Liver (tissue), 9 donors: Measurements from ENCODE around the gene FILIP1. TPM values are rescaled to one million over a fixed set of nuclear protein-coding genes. Genes with fewer than 3 reads are reported as not detected.

Experiments used
- DNase-seq: peaks from one replicate; pipeline ENCODE4 v3.0.0-alpha.2; 2017; ENCODE audit warnings: low spot score
- H3K27ac ChIP-seq, 2 donors: one replicate each; pipeline ENCODE4 v1.7.0; 2013; ENCODE audit warnings: inconsistent platforms in 2 of 2, low read length in 2 of 2, control low read depth in 1 of 2, low read depth in 1 of 2, mild to moderate bottlenecking in 1 of 2
- H3K27me3 ChIP-seq, 4 donors: one replicate each; pipeline versions ENCODE4 v1.6.1 to v1.7.0; 2013; ENCODE audit warnings: low read length in 3 of 4, inconsistent platforms in 1 of 4, mild to moderate bottlenecking in 1 of 4, moderate library complexity in 1 of 4; ENCODE audit not compliant: control insufficient read depth in 4 of 4, insufficient read depth in 4 of 4
- H3K36me3 ChIP-seq, 4 donors: one replicate each; pipeline versions ENCODE4 v1.6.1 to v1.7.0; 2013; ENCODE audit warnings: low read length in 3 of 4, mild to moderate bottlenecking in 3 of 4, low read depth in 1 of 4, moderate library complexity in 1 of 4; ENCODE audit not compliant: control insufficient read depth in 4 of 4, insufficient read depth in 3 of 4
- H3K4me1 ChIP-seq, 4 donors: one replicate each; pipeline versions ENCODE4 v1.6.1 to v1.7.0; 2013; ENCODE audit warnings: low read length in 3 of 4, mild to moderate bottlenecking in 3 of 4, moderate library complexity in 1 of 4; ENCODE audit not compliant: control insufficient read depth in 4 of 4, insufficient read depth in 4 of 4
- H3K4me3 ChIP-seq, 3 donors: one replicate each; pipeline versions ENCODE4 v1.6.1 to v1.7.0; 2013; ENCODE audit warnings: low read length in 3 of 3, control low read depth in 1 of 3, low read depth in 1 of 3, mild to moderate bottlenecking in 1 of 3
- H3K9ac ChIP-seq, 2 donors: one replicate each; pipeline ENCODE4 v1.7.0; 2013; ENCODE audit warnings: low read length in 2 of 2, mild to moderate bottlenecking in 2 of 2, moderate library complexity in 2 of 2, control low read depth in 1 of 2, low read depth in 1 of 2
- H3K9me3 ChIP-seq, 4 donors: one replicate each; pipeline versions ENCODE4 v1.6.1 to v1.7.0; 2013; ENCODE audit warnings: low read length in 3 of 4; ENCODE audit not compliant: control insufficient read depth in 4 of 4
- CTCF ChIP-seq: fragments of 150-350 bp; IDR thresholded peaks from 2 replicates; pipeline ENCODE4 v1.5.1; 2017; ENCODE audit warnings: improper control_type of control experiment, low read depth, low read length; ENCODE audit not compliant: missing input control
- EGR1 ChIP-seq, 2 donors: IDR thresholded peaks; 2 replicates each; pipeline ENCODE4 v1.6.1; 2016 to 2018; ENCODE audit warnings: antibody characterized with exemption in 2 of 2, low read depth in 2 of 2
- FOXA1 ChIP-seq: IDR thresholded peaks from 2 replicates; pipeline ENCODE4 v1.6.1; 2016; ENCODE audit warnings: antibody characterized with exemption
- FOXA2 ChIP-seq: IDR thresholded peaks from 2 replicates; pipeline ENCODE4 v1.6.1; 2016; ENCODE audit warnings: antibody characterized with exemption
- GABPA ChIP-seq, 2 donors: IDR thresholded peaks in 1 of 2; conservative IDR thresholded peaks in 1 of 2; 2 replicates each; pipeline ENCODE4 v1.6.1; 2016; ENCODE audit warnings: antibody characterized with exemption in 2 of 2, mild to moderate bottlenecking in 1 of 2, moderate library complexity in 1 of 2
- HNF4A ChIP-seq, 2 donors: conservative IDR thresholded peaks; 2 replicates each; pipeline ENCODE4 v1.6.1; 2016; ENCODE audit warnings: antibody characterized with exemption in 2 of 2, mild to moderate bottlenecking in 2 of 2
- HNF4G ChIP-seq: IDR thresholded peaks from 2 replicates; pipeline ENCODE4 v1.6.1; 2016; ENCODE audit warnings: antibody characterized with exemption
- JUND ChIP-seq, 2 donors: IDR thresholded peaks; 2 replicates each; pipeline ENCODE4 v1.6.1; 2016; ENCODE audit warnings: antibody characterized with exemption in 2 of 2
- MAX ChIP-seq: IDR thresholded peaks from 2 replicates; pipeline ENCODE4 v1.6.1; 2016; ENCODE audit warnings: antibody characterized with exemption
- NR2F2 ChIP-seq: IDR thresholded peaks from 2 replicates; pipeline ENCODE4 v1.6.1; 2016; ENCODE audit warnings: antibody characterized with exemption
- RAD21 ChIP-seq, 2 donors: IDR thresholded peaks; 2 replicates each; pipeline ENCODE4 v1.6.1; 2016; ENCODE audit warnings: antibody characterized with exemption in 2 of 2, mild to moderate bottlenecking in 2 of 2
- RXRA ChIP-seq, 2 donors: IDR thresholded peaks; 2 replicates each; pipeline ENCODE4 v1.6.1; 2017 to 2018; ENCODE audit warnings: antibody characterized with exemption in 2 of 2, mild to moderate bottlenecking in 1 of 2
- SP1 ChIP-seq: IDR thresholded peaks from 2 replicates; pipeline ENCODE4 v1.6.1; 2018; ENCODE audit warnings: antibody characterized with exemption, mild to moderate bottlenecking
- TAF1 ChIP-seq: conservative IDR thresholded peaks from 2 replicates; pipeline ENCODE4 v1.6.1; 2016; ENCODE audit warnings: antibody characterized with exemption, mild to moderate bottlenecking
- YY1 ChIP-seq: IDR thresholded peaks from 2 replicates; pipeline ENCODE4 v1.6.1; 2016; ENCODE audit warnings: antibody characterized with exemption, mild to moderate bottlenecking
- WGBS: extraction: QIAGEN DNeasy Blood & Tissue Kit; methylation state at CpG from one replicate; pipeline ENCODE4 v1.1.7; 2013; 5-methylcytosine and 5-hydroxymethylcytosine counted together
- polyA plus RNA-seq, 2 donors: library from polyadenylated mRNA; stranded (reverse) in 1 of 2; unstranded in 1 of 2; fragments of 200-250 nt in 1 of 2; fragments of >200 nt in 1 of 2; fragmentation: Nextera tagmentation in 1 of 2; extraction: Ambion mirVana in 1 of 2; gene quantifications; one replicate each; pipeline versions ENCODE4 v1.2.1 to v1.2.3, GENCODE V29; 2013 to 2015
- total RNA-seq, 2 donors: library from RNA; depleted of rRNA; stranded (reverse); fragments of >200 nt; gene quantifications; one replicate each; pipeline ENCODE4 v1.2.3, GENCODE V29; 2014
- TF ChIP-seq, protein P1 (sequence below): IDR thresholded peaks from 2 replicates; pipeline ENCODE4 v1.6.1; 2016; ENCODE audit warnings: antibody characterized with exemption, mild to moderate bottlenecking
- TF ChIP-seq, protein P2 (sequence below): IDR thresholded peaks from 2 replicates; pipeline ENCODE4 v1.6.1; 2016; ENCODE audit warnings: antibody characterized with exemption
- TF ChIP-seq, protein P3 (sequence below): IDR thresholded peaks from 2 replicates; pipeline ENCODE4 v1.6.1; 2016; ENCODE audit warnings: antibody characterized with exemption
- donor health status: healthy.
- donor health status: healthy.
- donor health status: healthy.
- donor health status: healthy.
- donor health status: healthy.

Gene FILIP1
- total and polyA plus RNA-seq, 4 donors: 0.70 to 2.8 (median 1.1) TPM

DNA sequence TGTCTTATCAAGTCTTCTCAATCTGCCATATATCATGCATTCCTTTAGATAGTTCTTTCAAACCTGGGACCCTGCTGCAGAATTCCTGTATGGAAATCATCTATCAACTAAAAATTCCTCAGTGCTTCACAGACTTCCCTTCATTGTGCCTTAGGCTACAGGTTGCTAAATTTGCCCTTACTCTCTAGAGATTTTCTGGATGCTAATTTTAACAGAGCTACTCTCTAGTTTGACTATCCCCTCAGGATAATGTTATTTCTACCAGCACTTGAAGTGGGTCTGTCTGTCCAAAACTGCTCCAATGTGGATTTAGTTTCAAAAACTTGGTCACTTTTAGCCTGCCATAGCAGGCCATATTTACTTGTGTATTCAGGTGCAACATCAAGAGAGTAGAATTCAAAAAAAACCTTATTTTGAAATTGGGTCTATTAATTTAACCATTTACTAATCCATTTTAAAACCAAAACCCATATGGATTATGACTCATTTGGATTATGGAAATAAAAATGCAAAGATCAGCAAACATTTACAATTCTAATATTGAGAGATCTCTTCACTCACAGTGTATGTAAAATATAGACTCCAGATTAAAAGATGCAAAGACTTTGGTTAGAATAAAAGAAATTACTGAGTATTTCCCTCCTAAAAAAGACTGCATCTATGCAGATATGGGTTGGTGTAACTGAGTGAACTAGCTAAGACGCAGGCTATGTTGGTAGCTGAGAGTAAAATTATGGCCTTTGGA, 236.1 kb downstream of the FILIP1 start:
- H3K27ac ChIP-seq: no peak overlapping the region
- H3K9me3 ChIP-seq: no peaks in the 10 kb centered on the region
- peaks cover 6 to 52% (median 33%) of the 10 kb centered on the region in 4 donors for H3K36me3 ChIP-seq
- H3K4me1 ChIP-seq: no peaks in the 10 kb centered on the region
- no peak overlapping the region for H3K9ac ChIP-seq
- H3K4me3 ChIP-seq: no peak overlapping the region
- DNase-seq: no peak
- 99% methylated on average over 1 of the region's 1 CpG for WGBS
- H3K27me3 ChIP-seq: no peaks in the 10 kb centered on the region
- TF ChIP-seq JUND (IDR thresholded peaks at IDR 0.05): no peak
- no peak for TF ChIP-seq SP1
- no peak for TF ChIP-seq RXRA (IDR thresholded peaks at IDR 0.05)
- TF ChIP-seq TAF1: no peak
- no peak for TF ChIP-seq HNF4A (conservative IDR thresholded peaks at IDR 0.05)
- TF ChIP-seq RAD21 (IDR thresholded peaks at IDR 0.05): no peak
- TF ChIP-seq CTCF: no peak
- TF ChIP-seq, protein P1, sequence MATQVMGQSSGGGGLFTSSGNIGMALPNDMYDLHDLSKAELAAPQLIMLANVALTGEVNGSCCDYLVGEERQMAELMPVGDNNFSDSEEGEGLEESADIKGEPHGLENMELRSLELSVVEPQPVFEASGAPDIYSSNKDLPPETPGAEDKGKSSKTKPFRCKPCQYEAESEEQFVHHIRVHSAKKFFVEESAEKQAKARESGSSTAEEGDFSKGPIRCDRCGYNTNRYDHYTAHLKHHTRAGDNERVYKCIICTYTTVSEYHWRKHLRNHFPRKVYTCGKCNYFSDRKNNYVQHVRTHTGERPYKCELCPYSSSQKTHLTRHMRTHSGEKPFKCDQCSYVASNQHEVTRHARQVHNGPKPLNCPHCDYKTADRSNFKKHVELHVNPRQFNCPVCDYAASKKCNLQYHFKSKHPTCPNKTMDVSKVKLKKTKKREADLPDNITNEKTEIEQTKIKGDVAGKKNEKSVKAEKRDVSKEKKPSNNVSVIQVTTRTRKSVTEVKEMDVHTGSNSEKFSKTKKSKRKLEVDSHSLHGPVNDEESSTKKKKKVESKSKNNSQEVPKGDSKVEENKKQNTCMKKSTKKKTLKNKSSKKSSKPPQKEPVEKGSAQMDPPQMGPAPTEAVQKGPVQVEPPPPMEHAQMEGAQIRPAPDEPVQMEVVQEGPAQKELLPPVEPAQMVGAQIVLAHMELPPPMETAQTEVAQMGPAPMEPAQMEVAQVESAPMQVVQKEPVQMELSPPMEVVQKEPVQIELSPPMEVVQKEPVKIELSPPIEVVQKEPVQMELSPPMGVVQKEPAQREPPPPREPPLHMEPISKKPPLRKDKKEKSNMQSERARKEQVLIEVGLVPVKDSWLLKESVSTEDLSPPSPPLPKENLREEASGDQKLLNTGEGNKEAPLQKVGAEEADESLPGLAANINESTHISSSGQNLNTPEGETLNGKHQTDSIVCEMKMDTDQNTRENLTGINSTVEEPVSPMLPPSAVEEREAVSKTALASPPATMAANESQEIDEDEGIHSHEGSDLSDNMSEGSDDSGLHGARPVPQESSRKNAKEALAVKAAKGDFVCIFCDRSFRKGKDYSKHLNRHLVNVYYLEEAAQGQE: no peak
- no peak for TF ChIP-seq FOXA2
- TF ChIP-seq YY1: no peak
- TF ChIP-seq, protein P2, sequence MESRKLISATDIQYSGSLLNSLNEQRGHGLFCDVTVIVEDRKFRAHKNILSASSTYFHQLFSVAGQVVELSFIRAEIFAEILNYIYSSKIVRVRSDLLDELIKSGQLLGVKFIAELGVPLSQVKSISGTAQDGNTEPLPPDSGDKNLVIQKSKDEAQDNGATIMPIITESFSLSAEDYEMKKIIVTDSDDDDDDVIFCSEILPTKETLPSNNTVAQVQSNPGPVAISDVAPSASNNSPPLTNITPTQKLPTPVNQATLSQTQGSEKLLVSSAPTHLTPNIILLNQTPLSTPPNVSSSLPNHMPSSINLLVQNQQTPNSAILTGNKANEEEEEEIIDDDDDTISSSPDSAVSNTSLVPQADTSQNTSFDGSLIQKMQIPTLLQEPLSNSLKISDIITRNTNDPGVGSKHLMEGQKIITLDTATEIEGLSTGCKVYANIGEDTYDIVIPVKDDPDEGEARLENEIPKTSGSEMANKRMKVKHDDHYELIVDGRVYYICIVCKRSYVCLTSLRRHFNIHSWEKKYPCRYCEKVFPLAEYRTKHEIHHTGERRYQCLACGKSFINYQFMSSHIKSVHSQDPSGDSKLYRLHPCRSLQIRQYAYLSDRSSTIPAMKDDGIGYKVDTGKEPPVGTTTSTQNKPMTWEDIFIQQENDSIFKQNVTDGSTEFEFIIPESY: no peak
- TF ChIP-seq, protein P3, sequence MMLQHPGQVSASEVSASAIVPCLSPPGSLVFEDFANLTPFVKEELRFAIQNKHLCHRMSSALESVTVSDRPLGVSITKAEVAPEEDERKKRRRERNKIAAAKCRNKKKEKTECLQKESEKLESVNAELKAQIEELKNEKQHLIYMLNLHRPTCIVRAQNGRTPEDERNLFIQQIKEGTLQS: no peak
- no peak for TF ChIP-seq HNF4G
- TF ChIP-seq FOXA1: no peak
- no peak for TF ChIP-seq EGR1 (IDR thresholded peaks at IDR 0.05; ENCODE audit: low read depth in 2 of 2)
- no peak for TF ChIP-seq NR2F2
- no peak for TF ChIP-seq MAX
- no peak for TF ChIP-seq GABPA (IDR thresholded peaks at IDR 0.05 in 1 of 2, conservative IDR thresholded peaks at IDR 0.05 in 1 of 2)
